Endodermal cell (in vitro differentiated cells): ENCODE measurements around the gene BAX. TPM values are rescaled to one million over a fixed set of nuclear protein-coding genes. Genes with fewer than 3 reads are reported as not detected.

Source experiments
- DNase-seq: peaks from one replicate; pipeline ENCODE4 v3.0.0-alpha.2; 2017
- H3K27ac ChIP-seq: 2 replicates; pipeline ENCODE4 v1.5.1; 2013; ENCODE audit warnings: mild to moderate bottlenecking, low read depth, low read length, moderate library complexity
- H3K27me3 ChIP-seq: 2 replicates; pipeline ENCODE4 v1.6.1; 2013; ENCODE audit warnings: mild to moderate bottlenecking, low read length, moderate library complexity; ENCODE audit not compliant: insufficient read depth, control insufficient read depth, poor library complexity, severe bottlenecking
- H3K36me3 ChIP-seq: 2 replicates; pipeline ENCODE4 v1.7.0; 2013; ENCODE audit warnings: mild to moderate bottlenecking, low read length, moderate library complexity; ENCODE audit not compliant: control insufficient read depth, insufficient read depth
- H3K4me1 ChIP-seq: one replicate; pipeline ENCODE4 v1.7.0; 2013; ENCODE audit warnings: low read length; ENCODE audit not compliant: control insufficient read depth, insufficient read depth
- H3K4me3 ChIP-seq: 2 replicates; pipeline ENCODE4 v1.5.1; 2013; ENCODE audit warnings: mild to moderate bottlenecking, low read length, moderate library complexity
- H3K9ac ChIP-seq: 2 replicates; pipeline ENCODE4 v1.6.1; 2013; ENCODE audit warnings: mild to moderate bottlenecking, low read length, moderate library complexity; ENCODE audit not compliant: poor library complexity, severe bottlenecking; ENCODE audit errors: extremely low read depth
- H3K9me3 ChIP-seq: 2 replicates; pipeline ENCODE4 v1.6.1; 2013; ENCODE audit warnings: mild to moderate bottlenecking, low read length, moderate library complexity; ENCODE audit not compliant: control insufficient read depth
- H3K27ac Mint-ChIP-seq: 2 replicates; pipeline ENCODE4 v1.8.0; 2020; ENCODE audit warnings: mixed read lengths
- H3K27me3 Mint-ChIP-seq: 2 replicates; pipeline ENCODE4 v1.8.0; 2021; ENCODE audit warnings: mild to moderate bottlenecking, mixed read lengths; ENCODE audit not compliant: insufficient read depth
- H3K36me3 Mint-ChIP-seq: 2 replicates; pipeline ENCODE4 v1.8.0; 2020; ENCODE audit warnings: low read depth, mixed read lengths
- H3K4me1 Mint-ChIP-seq: 2 replicates; pipeline ENCODE4 v1.8.0; 2020; ENCODE audit warnings: mixed read lengths
- H3K4me3 Mint-ChIP-seq: 2 replicates; pipeline ENCODE4 v1.8.0; 2020; ENCODE audit warnings: mild to moderate bottlenecking, moderate library complexity, mixed read lengths
- H3K9me3 Mint-ChIP-seq: 2 replicates; pipeline ENCODE4 v1.8.0; 2020; ENCODE audit warnings: mild to moderate bottlenecking, mixed read lengths
- CTCF ChIP-seq: fragments of 200-600 bp; sonication (generic); conservative IDR thresholded peaks from 2 replicates; pipeline ENCODE4 v1.5.0; 2021; ENCODE audit warnings: antibody characterized with exemption, mild to moderate bottlenecking
- WGBS, 2 experiments: methylation state at CpG; one replicate each; pipeline versions ENCODE4 v1.1.5 to v1.1.7; 2013; ENCODE audit warnings: missing lambda C conversion rate in 2 of 2, mixed read lengths in 1 of 2; ENCODE audit not compliant: insufficient coverage in 1 of 2, insufficient read length in 1 of 2; 5-methylcytosine and 5-hydroxymethylcytosine counted together
- total RNA-seq, 2 donors: library from RNA; stranded (reverse); fragmentation: NEBNext Ultra II Directional in 1 of 2; extraction: Animal tissue kit (Norgen Biotek cat#: 25700) in 1 of 2; gene quantifications; 2 replicates in 1 of 2; 3 replicates in 1 of 2; pipeline ENCODE4 v1.2.1, GENCODE V29; 2021

Gene BAX
- total RNA-seq, 2 donors from 2014 or later = 172 to 184 TPM

GRCh38 chr19:48990400-48990799, 35.7 kb downstream of the BAX start:
- Mint-ChIP-seq H3K9me3 (no peaks in the 10 kb centered on the region), H3K27me3 (no peaks in the 10 kb centered on the region), H3K27ac (no peak overlapping the region), H3K4me3 (peak overlapping the region; percentile 4), H3K4me1 (peaks cover 23% of the 10 kb centered on the region), H3K36me3 (peaks cover 41% of the 10 kb centered on the region)
- H3K9ac ChIP-seq = no peak overlapping the region
- DNase-seq = no peak
- H3K4me3 ChIP-seq = no peak overlapping the region
- H3K27me3 ChIP-seq = no peaks in the 10 kb centered on the region
- no peak overlapping the region for H3K27ac ChIP-seq
- 82 to 85% methylated on average over 3 to 4 of the region's 4 CpGs for WGBS, 2 experiments
- H3K9me3 ChIP-seq = no peaks in the 10 kb centered on the region
- peaks cover 4% of the 10 kb centered on the region for H3K4me1 ChIP-seq
- TF ChIP-seq CTCF = no peak
- H3K36me3 ChIP-seq = peaks cover 30% of the 10 kb centered on the region

GRCh38 chr19:48991011-48991609, 36.4 kb downstream of the BAX start:
- no peak overlapping the region for H3K27ac ChIP-seq
- no peaks in the 10 kb centered on the region for H3K27me3 Mint-ChIP-seq
- peak overlapping the region; percentile 52 for H3K27ac Mint-ChIP-seq
- peak overlapping the region; percentile 83 for H3K9ac ChIP-seq
- H3K9me3 Mint-ChIP-seq = no peaks in the 10 kb centered on the region
- peaks cover 23% of the 10 kb centered on the region for H3K36me3 ChIP-seq
- no peaks in the 10 kb centered on the region for H3K27me3 ChIP-seq
- peaks cover 23% of the 10 kb centered on the region for H3K4me1 Mint-ChIP-seq
- no peak for TF ChIP-seq CTCF
- H3K4me1 ChIP-seq = peaks cover 4% of the 10 kb centered on the region
- H3K36me3 Mint-ChIP-seq = peaks cover 35% of the 10 kb centered on the region
- H3K4me3 ChIP-seq = peak overlapping the region; percentile 100
- peak overlapping the region; percentile 97 for H3K4me3 Mint-ChIP-seq
- no peaks in the 10 kb centered on the region for H3K9me3 ChIP-seq
- 93 to 97% methylated on average over 12 to 22 of the region's 22 CpGs for WGBS, 2 experiments
- no peak for DNase-seq

- H3K27ac Mint-ChIP-seq = peak overlapping the region; percentile 96
- no peaks in the 10 kb centered on the region for H3K9me3 Mint-ChIP-seq
- Histone ChIP-seq H3K27me3 (no peaks in the 10 kb centered on the region), H3K36me3 (peaks cover 14% of the 10 kb centered on the region), H3K4me1 (peaks cover 4% of the 10 kb centered on the region), H3K27ac (no peak overlapping the region), H3K4me3 (peak overlapping the region; percentile 100), H3K9me3 (no peaks in the 10 kb centered on the region), H3K9ac (peak overlapping the region; percentile 83)
- DNase-seq = peak; percentile 80
- peaks cover 32% of the 10 kb centered on the region for H3K36me3 Mint-ChIP-seq
- H3K4me1 Mint-ChIP-seq = peaks cover 23% of the 10 kb centered on the region
- WGBS, 2 experiments = 34 to 42% methylated on average over 4 to 8 of the region's 8 CpGs
- TF ChIP-seq CTCF = no peak
- H3K27me3 Mint-ChIP-seq = no peaks in the 10 kb centered on the region
- peak overlapping the region; percentile 97 for H3K4me3 Mint-ChIP-seq
Measured at GRCh38 chr19:48991873-48992580, 37.4 kb downstream of the BAX start.
